Type B pancreatic cell (in vitro differentiated cells): ENCODE results near the gene SCN10A. TPM values are rescaled to one million over a fixed set of nuclear protein-coding genes. Genes with fewer than 3 reads are reported as not detected.

ENCODE experiments used
- DNase-seq: peaks from one replicate; pipeline ENCODE4 v3.0.0; 2021; ENCODE audit warnings: mixed read lengths; ENCODE audit not compliant: unreplicated experiment; ENCODE audit errors: extremely low spot score
- H3K27ac Mint-ChIP-seq: 2 replicates; pipeline ENCODE4 v1.8.0; 2021; ENCODE audit warnings: mild to moderate bottlenecking, mixed read lengths
- H3K27me3 Mint-ChIP-seq: 2 replicates; pipeline ENCODE4 v1.8.0; 2021; ENCODE audit warnings: mixed read lengths
- H3K36me3 Mint-ChIP-seq: 2 replicates; pipeline ENCODE4 v1.8.0; 2021; ENCODE audit warnings: mixed read lengths
- H3K4me1 Mint-ChIP-seq: one replicate; pipeline ENCODE4 v1.8.0; 2021; ENCODE audit warnings: mixed read lengths; ENCODE audit not compliant: unreplicated experiment
- H3K4me3 Mint-ChIP-seq: 2 replicates; pipeline ENCODE4 v1.8.0; 2021; ENCODE audit warnings: mild to moderate bottlenecking, mixed read lengths
- H3K9me3 Mint-ChIP-seq: 2 replicates; pipeline ENCODE4 v1.8.0; 2021; ENCODE audit warnings: mixed read lengths
- CTCF ChIP-seq: fragments of 200-600 bp; sonication (generic); conservative IDR thresholded peaks from 2 replicates; pipeline ENCODE4 v1.5.0; 2021; ENCODE audit warnings: antibody characterized with exemption, mild to moderate bottlenecking
- total RNA-seq: library from RNA; stranded (reverse); gene quantifications from 2 replicates; pipeline ENCODE4 v1.2.1, GENCODE V29; 2021; ENCODE audit warnings: low replicate concordance

Gene SCN10A
- total RNA-seq, 1 donor from 2014 or later = not detected

- H3K36me3 Mint-ChIP-seq = no peaks in the 10 kb centered on the region
- no peak for TF ChIP-seq CTCF
- no peak for DNase-seq
- no peak overlapping the region for H3K27ac Mint-ChIP-seq
- H3K9me3 Mint-ChIP-seq = no peaks in the 10 kb centered on the region
- no peak overlapping the region for H3K4me3 Mint-ChIP-seq
- H3K4me1 Mint-ChIP-seq = peaks cover 8% of the 10 kb centered on the region
- H3K27me3 Mint-ChIP-seq = peaks cover 28% of the 10 kb centered on the region
These were observed 12.7 kb upstream of the SCN10A start for GRCh38 chr3:38828681-38829080.

GRCh38 chr3:38827791-38828190 is 11.8 kb upstream of the SCN10A start:
- no peak overlapping the region for H3K27ac Mint-ChIP-seq
- TF ChIP-seq CTCF = no peak
- no peaks in the 10 kb centered on the region for H3K36me3 Mint-ChIP-seq
- H3K4me3 Mint-ChIP-seq = no peak overlapping the region
- H3K4me1 Mint-ChIP-seq = peaks cover 8% of the 10 kb centered on the region
- H3K9me3 Mint-ChIP-seq = no peaks in the 10 kb centered on the region
- peaks cover 28% of the 10 kb centered on the region for H3K27me3 Mint-ChIP-seq
- DNase-seq = no peak

- TF ChIP-seq CTCF = no peak
- Mint-ChIP-seq H3K36me3 (no peaks in the 10 kb centered on the region), H3K9me3 (no peaks in the 10 kb centered on the region), H3K4me1 (peaks cover 8% of the 10 kb centered on the region), H3K27ac (no peak overlapping the region), H3K4me3 (no peak overlapping the region), H3K27me3 (peaks cover 34% of the 10 kb centered on the region)
- no peak for DNase-seq
These were observed 10.0 kb upstream of the SCN10A start for GRCh38 chr3:38826001-38826400.

GRCh38 chr3:38824349-38824748 is 8.3 kb upstream of the SCN10A start:
- Mint-ChIP-seq H3K27ac (no peak overlapping the region), H3K36me3 (no peaks in the 10 kb centered on the region), H3K27me3 (peaks cover 38% of the 10 kb centered on the region), H3K4me1 (peaks cover 8% of the 10 kb centered on the region), H3K9me3 (no peaks in the 10 kb centered on the region), H3K4me3 (no peak overlapping the region)
- DNase-seq = no peak
- no peak for TF ChIP-seq CTCF

GRCh38 chr3:38823722-38824121 is 7.7 kb upstream of the SCN10A start:
- Mint-ChIP-seq H3K4me3 (no peak overlapping the region), H3K36me3 (no peaks in the 10 kb centered on the region), H3K27me3 (peaks cover 36% of the 10 kb centered on the region), H3K27ac (no peak overlapping the region), H3K4me1 (peaks cover 4% of the 10 kb centered on the region), H3K9me3 (no peaks in the 10 kb centered on the region)
- DNase-seq = no peak
- TF ChIP-seq CTCF = no peak

GRCh38 chr3:38823186-38823585 is 7.2 kb upstream of the SCN10A start:
- no peak overlapping the region for H3K27ac Mint-ChIP-seq
- no peaks in the 10 kb centered on the region for H3K4me1 Mint-ChIP-seq
- peaks cover 32% of the 10 kb centered on the region for H3K27me3 Mint-ChIP-seq
- no peak overlapping the region for H3K4me3 Mint-ChIP-seq
- TF ChIP-seq CTCF = no peak
- DNase-seq = no peak
- no peaks in the 10 kb centered on the region for H3K9me3 Mint-ChIP-seq
- H3K36me3 Mint-ChIP-seq = no peaks in the 10 kb centered on the region
